ENCODE results near the gene SEMA6B.

DNA sequence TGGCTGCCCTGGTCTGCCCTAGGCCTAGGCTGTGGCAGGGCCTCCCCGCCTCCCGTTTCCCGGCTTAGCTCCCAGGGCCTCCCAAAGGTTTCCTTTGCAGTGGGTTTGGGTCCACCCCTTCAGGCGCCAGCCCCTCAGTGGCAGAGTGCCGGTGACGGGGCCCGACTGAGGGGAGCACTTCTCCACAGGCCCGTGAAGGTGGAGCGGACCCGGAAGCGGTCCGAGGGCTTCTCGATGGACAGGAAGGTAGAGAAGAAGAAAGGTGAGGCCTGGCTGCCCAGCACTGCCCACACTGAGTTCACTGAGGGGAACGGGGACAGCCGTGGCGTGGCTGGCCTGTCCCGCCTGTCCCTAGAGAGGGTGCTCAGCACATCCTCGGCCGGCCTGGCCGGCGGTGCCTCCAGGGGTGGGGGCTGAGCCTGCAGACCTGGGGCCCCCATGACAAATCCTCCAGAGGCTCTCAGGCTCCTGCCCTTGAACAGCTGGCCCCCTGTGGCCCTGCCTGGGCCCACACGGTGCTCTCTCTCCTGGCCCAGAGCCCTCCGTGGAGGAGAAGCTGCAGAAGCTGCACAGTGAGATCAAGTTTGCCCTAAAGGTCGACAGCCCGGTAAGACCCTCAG lies 61.6 kb downstream of the SEMA6B start:
- TF ChIP-seq, protein P1, sequence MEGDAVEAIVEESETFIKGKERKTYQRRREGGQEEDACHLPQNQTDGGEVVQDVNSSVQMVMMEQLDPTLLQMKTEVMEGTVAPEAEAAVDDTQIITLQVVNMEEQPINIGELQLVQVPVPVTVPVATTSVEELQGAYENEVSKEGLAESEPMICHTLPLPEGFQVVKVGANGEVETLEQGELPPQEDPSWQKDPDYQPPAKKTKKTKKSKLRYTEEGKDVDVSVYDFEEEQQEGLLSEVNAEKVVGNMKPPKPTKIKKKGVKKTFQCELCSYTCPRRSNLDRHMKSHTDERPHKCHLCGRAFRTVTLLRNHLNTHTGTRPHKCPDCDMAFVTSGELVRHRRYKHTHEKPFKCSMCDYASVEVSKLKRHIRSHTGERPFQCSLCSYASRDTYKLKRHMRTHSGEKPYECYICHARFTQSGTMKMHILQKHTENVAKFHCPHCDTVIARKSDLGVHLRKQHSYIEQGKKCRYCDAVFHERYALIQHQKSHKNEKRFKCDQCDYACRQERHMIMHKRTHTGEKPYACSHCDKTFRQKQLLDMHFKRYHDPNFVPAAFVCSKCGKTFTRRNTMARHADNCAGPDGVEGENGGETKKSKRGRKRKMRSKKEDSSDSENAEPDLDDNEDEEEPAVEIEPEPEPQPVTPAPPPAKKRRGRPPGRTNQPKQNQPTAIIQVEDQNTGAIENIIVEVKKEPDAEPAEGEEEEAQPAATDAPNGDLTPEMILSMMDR (conservative IDR thresholded peaks at IDR 0.05) = no peak
- no peak for TF ChIP-seq ZFX (IDR thresholded peaks at IDR 0.05)
